Stimulated activated CD8-positive, alpha-beta memory T cell treated with anti-CD3 and anti-CD28 coated beads, Interleukin-15, amount 100 ng/mL, for 24 hours (primary cell): ENCODE measurements around the gene ZNF618.

Source experiments
- DNase-seq: peaks from one replicate; pipeline ENCODE4 v3.0.0-alpha.2; 2020; ENCODE audit warnings: low read depth

ZNF618 gene

GRCh38 chr9:113876151-113876992 is at the start of gene ZNF618:
ZNF618 (plus strand) TSS chr9:113876309; CDS start chr9:113876381, 72 bp downstream.
- DNase-seq: no peak

GRCh38 chr9:113828221-113828620 is 47.9 kb upstream of the ZNF618 start:
- no peak for DNase-seq

DNA sequence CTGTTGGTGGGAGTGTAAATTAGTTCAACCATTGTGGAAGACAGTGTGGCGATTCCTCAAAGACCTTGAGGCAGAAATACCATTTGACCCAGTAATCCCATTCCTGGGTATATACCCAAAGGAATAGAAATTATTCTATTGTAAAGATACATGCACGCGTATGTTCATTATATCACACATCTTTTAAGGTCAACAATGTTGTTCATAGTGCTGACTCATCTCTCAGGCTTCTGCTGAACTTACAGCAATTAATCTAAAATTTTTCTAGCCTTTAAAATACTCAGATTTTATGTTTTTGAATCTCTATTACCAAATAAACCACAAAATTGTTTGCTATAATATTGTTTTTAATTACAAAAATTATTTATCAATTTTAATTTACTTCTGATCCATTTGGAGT is 38.8 kb upstream of the ZNF618 start:
- no peak for DNase-seq

DNA sequence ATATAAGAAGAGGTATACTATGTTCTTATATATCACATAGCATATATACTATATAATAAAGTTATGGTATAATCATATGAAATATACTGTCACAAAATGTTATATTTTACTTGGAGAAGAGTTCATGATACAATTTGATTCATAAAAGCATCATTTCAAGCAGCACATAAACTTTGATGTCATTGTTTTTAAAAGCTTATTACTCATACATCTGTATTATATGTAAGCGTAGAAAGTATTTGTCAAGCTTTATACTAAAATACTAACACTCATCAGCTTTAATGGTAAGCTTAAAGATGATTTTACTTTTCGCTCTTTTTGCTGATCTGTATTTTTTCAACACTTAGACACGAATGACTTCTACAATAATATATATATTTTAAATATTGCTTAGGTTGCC is 34.0 kb upstream of the ZNF618 start:
- DNase-seq: no peak

GRCh38 chr9:113844466-113844865 is 31.6 kb upstream of the ZNF618 start:
- DNase-seq: no peak

DNA sequence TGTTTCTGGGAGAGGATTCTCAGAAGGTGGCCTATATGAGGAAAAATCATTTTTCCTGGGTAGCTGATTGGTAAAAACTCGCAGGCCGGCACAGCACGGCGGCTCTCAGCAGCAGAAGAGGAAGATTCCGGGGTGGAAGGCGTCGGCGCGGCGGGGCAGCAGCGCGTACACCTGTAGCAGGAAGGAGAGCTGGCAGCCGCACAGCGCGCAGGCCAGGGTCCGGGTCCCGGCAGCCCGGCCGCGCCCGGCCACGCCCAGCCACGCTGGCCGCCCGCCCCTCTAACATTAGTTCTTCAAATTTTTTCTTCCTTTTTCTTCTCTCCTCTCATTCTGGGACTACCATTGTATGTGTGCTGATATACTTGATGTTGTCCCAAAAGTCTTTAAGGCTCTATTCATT is 24.8 kb upstream of the ZNF618 start:
- no peak for DNase-seq

- DNase-seq: no peak
These were observed 24.2 kb upstream of the ZNF618 start for GRCh38 chr9:113851873-113852272.

GRCh38 chr9:113853333-113853732 is 22.8 kb upstream of the ZNF618 start:
- DNase-seq: no peak

- no peak for DNase-seq
These were observed 21.8 kb upstream of the ZNF618 start for GRCh38 chr9:113854310-113854709.

- no peak for DNase-seq
These were observed 18.2 kb upstream of the ZNF618 start for GRCh38 chr9:113857875-113858274.

GRCh38 chr9:113858282-113858681 is 17.8 kb upstream of the ZNF618 start:
- no peak for DNase-seq

GRCh38 chr9:113863345-113863744 is 12.8 kb upstream of the ZNF618 start:
- DNase-seq: no peak

DNA sequence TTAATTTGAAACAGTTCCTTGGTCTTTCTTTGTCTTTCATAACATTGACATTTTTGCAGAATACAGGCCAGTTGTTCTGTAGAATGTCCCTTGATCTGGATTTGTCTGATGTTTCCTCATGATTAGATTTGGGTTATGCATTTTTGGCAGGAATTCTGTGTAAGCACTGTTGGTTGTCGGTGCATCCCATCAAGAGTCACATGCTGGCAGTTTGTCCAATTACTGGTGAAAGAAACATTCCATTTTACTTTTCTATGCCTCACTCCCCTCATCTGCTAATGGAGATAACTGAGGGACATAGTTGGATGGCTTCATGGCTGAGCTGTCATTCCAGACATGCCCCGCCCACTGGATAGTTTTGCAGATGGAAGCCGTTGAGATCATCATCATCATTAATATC is 7.6 kb upstream of the ZNF618 start:
- DNase-seq: no peak

GRCh38 chr9:113872485-113873143 is 3.5 kb upstream of the ZNF618 start:
- DNase-seq: no peak

DNA sequence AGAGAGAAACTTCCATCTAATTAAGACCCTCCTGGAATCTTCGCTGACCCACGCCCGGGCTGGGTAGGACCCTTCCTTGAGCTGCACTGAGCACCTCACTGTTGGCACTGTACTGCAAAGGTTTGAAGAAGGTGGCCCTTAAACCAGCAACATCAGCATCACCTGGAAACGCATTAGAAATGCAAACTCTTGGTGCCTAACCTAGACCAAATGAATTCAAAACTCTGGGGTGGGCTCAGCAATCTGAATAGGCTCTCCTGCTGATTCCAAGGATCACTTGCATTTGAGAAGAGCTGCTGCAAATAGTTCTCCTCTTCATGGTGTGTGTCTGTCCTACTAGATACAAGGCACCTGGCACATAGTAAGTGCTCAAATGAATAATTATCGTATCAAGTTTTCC is 2.7 kb upstream of the ZNF618 start:
- no peak for DNase-seq

DNA sequence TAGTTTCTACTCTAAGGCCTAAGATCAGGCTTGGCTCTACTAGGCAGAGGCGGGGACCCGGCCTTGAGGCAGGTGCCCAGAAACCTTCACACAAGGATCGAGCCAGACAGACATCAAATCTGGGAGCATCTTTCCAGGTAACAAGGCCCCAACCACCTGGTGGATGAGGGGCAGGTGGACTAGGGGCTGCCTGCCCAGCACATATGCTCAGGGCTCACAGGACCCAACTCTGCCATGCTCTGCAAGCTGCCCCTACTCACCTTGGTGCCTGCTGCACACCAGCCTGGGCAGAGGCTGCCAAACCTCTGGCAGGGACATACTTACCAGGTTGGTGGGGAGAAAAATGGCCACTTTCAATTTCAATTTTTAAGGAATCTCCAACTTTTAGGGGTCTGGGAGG is 2.2 kb upstream of the ZNF618 start:
- no peak for DNase-seq

- DNase-seq: no peak
These were observed 504 bp upstream of the ZNF618 start for GRCh38 chr9:113875459-113876150.

DNA sequence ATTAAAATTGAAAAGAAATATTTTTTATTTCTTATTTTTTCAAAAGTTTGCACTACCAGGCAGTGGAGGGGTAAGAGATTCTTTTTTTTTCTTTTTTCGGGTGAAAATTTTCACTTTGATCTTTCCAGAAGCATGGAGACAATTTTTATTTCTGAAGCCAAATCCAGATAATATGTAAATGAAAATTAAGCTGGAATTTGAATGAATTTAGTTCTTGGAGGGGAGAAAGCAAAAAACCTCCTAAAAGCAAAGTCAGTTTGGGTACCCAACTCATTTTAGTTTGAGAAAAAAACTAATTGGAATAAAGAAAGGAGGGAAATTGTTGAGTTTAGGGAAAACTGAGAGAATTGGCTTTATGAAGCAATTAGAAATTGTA is 872 bp downstream of the ZNF618 start:
- DNase-seq: no peak

DNA sequence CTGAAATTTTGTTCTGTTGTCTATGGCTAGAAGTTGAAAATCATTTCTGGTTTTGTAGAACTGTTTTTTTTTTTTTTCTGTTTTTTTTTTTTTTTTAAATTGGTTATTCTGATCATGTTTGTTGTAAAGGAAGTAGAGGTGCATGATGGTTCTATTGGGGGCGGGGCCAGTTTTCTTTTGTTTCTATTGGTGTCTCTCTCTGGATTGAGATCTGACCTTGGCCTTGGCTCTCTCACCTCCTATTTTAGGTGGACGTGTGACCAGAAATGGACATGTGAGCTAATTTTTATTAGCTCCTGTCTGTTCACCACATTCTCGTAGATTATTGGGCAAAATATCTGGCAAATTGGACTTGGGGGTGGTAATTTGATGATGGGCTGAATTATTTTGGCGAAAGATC is 3.2 kb downstream of the ZNF618 start:
- DNase-seq: no peak

DNA sequence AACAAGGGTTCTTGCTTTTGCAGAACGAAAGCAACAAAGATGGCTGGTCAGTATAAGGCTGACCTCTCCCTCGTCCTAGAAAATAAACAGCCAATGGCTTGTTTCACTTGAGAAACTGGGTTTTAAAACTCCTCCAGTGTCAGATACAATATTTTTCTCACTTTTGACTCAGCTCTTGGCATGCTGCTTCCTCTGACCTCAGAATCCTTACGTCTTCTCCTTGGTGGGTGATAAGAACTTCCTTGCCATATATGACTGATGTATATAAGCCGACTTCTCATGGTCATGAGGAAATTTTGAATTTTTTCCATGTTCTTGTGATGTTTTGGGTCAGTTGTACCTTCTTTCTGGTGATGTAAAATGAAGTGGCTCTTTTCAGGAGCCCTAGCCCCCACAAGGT is 3.8 kb downstream of the ZNF618 start:
- no peak for DNase-seq

GRCh38 chr9:113882181-113882580 is 6.1 kb downstream of the ZNF618 start:
- DNase-seq: no peak

GRCh38 chr9:113882636-113883164 is 6.6 kb downstream of the ZNF618 start:
- DNase-seq: no peak
